GM20000 (cell line): ENCODE data around the gene EIF2S3.
"Not testable (repeated sequence)": the region's sequence is repeated elsewhere in the genome, so short reads cannot be mapped to it uniquely, and the experiment has no call there.

ENCODE experiments used
- DNase-seq: peaks from one replicate; pipeline ENCODE4 v3.0.0; 2012; ENCODE audit warnings: low spot score
- TF ChIP-seq, protein P1 (sequence below): IDR thresholded peaks from 2 replicates; pipeline ENCODE4 v1.5.1; 2012; ENCODE audit warnings: mild to moderate bottlenecking, control low read depth; ENCODE audit errors: extremely low read depth, missing control alignments

The EIF2S3 gene

DNA sequence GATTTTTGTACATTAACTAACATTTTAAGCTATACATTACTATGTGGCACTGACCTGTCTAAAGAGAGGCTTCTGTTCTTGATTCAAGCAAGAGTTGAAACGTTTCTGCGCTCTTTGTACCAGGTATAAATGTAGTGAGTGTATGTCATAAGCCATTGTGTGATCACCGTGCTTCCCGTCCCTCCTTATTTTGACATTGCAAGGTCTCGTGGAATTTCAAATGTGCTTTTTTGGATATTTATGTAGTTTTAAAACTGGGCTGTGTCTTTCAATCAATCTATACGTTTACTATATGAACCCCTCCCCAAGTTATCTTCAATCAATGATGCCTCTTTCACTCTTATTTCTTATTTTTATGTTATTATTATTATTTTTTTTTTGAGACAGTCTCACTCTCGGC, 27.7 kb upstream of the EIF2S3 start, which contains the start of gene KLHL15:
Gene KLHL15 (minus strand): TSS at position 101 of the 400 bp plus-strand sequence. CDS start 20,493 bp downstream, outside the sequence.
- TF ChIP-seq, protein P1, sequence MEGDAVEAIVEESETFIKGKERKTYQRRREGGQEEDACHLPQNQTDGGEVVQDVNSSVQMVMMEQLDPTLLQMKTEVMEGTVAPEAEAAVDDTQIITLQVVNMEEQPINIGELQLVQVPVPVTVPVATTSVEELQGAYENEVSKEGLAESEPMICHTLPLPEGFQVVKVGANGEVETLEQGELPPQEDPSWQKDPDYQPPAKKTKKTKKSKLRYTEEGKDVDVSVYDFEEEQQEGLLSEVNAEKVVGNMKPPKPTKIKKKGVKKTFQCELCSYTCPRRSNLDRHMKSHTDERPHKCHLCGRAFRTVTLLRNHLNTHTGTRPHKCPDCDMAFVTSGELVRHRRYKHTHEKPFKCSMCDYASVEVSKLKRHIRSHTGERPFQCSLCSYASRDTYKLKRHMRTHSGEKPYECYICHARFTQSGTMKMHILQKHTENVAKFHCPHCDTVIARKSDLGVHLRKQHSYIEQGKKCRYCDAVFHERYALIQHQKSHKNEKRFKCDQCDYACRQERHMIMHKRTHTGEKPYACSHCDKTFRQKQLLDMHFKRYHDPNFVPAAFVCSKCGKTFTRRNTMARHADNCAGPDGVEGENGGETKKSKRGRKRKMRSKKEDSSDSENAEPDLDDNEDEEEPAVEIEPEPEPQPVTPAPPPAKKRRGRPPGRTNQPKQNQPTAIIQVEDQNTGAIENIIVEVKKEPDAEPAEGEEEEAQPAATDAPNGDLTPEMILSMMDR = no peak
- no peak for DNase-seq

DNA sequence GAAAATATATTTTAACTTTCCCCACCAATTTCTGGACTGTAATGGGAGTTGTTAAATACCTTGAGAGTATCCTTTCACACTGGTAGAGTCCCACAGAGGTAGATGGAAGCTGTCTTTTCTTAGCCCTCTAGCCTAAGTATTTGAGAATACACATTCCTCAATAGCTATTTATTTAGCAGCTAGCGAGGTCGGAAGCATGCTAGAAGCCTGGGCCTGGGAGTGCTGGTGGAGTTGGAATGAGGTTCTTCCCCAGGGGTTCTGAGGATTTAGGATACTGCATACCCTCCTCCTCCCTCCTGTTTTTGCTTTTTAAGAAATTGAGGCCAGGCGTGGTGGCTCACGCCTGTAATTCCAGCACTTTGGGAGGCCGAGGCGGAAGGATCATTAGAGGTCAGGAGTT, 26.8 kb upstream of the EIF2S3 start:
- TF ChIP-seq, protein P1 = no peak
- no peak for DNase-seq

DNA sequence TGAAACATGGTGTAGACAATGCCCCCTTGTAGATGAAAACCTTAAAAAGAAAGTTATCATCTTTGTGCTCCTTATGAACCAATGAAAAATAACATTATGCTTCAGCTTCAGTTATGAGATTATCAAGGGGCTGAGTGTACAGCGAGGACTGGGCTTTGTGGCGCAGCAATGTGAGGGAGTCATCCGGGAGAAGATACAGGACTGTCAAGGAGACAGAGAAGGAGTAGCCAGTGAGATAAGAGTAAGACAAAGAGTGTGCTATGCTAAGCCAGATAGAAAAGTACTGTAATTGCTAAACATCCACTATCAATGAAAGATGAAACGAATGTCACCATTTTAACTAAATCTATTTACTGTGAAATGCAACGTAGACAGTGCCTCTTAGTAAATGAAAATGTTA, 24.2 kb upstream of the EIF2S3 start:
- DNase-seq = no peak
- TF ChIP-seq, protein P1 = no peak

DNA sequence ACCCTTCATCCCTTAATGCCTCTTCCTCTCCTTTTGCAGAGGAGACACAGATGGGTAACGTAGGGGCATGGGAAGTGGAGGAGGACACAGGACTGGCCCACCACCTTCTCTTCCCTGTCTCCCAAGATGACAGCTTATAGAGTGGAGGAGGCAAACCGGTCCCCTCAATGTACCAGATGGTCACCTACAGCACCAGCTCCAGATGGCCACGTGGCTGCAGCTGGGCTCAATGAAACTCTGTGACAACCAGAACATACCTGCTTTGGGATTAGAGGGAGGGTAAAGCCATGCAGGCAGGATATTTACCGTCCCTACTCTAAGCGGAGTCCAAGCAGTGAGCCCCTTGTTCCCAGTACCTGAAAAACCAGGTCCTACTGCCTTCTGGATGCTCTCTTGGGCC, 20.3 kb upstream of the EIF2S3 start:
- TF ChIP-seq, protein P1 = no peak
- DNase-seq = no peak

DNA sequence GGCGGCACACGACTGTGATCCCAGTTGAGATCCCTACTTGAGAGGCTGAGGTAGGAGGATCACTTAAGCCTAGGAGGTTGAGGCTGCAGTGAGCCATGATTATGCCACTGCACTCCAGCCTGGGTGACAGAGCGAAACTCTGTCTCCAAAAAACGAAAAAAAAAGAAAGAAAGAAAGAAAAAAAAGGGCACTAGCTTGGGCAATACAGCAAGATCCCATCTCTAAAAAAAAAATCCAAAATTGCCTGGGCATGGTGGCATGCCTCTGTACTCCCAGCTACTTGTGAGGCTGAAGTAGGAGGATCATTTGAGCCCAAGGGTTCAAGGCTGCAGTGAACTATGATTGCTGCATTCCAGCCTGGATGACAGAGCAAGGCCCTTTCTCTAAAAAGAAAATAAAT, 17.0 kb upstream of the EIF2S3 start:
- DNase-seq = no peak
- TF ChIP-seq, protein P1 = no peak

DNA sequence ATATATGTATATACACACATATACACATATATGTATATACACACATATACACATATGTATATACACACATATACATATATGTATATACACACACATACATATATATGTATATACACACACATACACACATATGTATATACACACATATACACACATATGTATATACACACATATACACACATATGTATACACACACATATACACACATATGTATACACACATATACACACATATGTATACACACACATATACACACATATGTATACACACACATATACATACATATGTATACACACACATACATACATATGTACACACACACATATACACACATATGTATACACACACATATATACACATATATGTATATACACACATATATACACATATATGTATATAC, 8.7 kb upstream of the EIF2S3 start:
- DNase-seq = not testable (repeated sequence)

DNA sequence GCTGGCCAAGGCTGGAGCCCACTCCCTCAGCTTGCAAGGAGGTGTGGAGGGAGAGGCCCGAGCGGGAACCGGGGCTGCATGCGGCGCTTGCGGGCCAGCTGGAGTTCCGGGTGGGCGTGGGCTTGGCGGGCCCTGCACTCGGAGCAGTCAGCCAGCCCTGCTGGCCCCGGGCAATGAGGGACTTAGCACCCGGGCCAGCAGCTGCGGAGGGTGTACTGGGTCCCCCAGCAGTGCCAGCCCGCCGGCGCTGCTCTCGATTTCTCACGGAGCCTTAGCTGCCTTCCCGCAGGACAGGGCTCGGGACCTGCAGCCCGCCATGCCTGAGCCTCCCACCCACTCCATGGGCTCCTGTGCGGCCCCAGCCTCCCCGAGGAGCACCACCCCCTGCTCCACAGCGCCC, 5.1 kb upstream of the EIF2S3 start:
- DNase-seq = not testable (repeated sequence)

DNA sequence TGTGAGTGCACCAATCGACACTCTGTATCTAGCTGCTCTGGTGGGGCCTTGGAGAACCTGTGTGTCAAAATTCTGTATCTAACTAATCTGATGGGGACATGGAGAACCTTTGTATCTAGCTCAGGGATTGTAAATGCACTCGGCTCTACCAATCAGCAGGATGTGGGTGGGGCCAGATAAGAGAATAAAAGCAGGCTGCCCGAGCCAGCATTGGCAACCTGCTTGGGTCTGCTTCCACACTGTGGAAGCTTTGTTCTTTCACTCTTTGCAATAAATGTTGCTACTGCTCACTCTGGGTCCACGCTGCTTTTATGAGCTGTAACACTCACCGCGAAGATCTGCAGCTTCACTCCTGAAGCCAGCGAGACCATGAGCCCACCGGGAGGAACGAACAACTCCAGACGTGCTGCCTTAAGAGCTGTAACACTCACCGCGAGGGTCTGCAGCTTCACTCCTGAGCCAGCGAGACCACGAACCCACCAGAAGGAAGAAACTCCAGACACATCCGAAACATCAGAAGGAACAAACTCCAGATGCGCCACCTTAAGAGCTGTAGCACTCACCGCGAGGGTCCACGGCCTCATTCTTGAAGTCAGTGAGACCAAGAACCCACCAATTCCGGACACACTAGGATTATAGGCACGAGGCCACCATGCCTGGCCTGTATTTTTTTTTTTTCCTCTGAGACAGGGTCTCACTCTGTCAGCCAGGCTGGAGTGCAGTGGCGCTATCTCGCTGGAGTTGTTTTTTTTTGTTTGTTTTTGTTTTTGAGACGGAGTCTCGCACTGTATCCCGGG, 4.0 kb upstream of the EIF2S3 start:
- DNase-seq = not testable (repeated sequence)

DNA sequence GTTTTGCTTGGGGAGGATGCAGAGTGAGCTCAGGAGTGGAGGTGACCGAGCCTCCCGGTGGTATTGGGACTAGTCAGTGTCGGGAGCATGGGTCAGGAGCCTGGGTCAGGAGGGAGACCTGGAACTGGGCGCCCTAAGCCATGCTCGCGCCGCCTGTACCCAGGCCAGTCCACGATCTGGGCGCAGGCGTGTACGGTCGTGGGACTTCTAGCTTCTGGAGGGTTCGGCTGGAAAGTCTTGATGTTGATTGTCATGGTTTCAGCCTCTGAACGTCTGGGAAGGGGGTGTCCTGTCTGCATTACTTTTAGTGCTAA, 244 bp downstream of the EIF2S3 start:
- TF ChIP-seq, protein P1 = no peak
- no peak for DNase-seq
